Muscle layer of colon (tissue), 2 donors: Measurements from ENCODE around the gene PIP4K2B.
"Not testable (repeated sequence)": the region's sequence is repeated elsewhere in the genome, so short reads cannot be mapped to it uniquely, and the experiment has no call there.

Experiments used
- H3K27ac ChIP-seq: one replicate; pipeline ENCODE4 v1.7.0; 2013; ENCODE audit warnings: low read depth, mild to moderate bottlenecking, low read length, moderate library complexity
- H3K27me3 ChIP-seq, 2 donors: one replicate each; pipeline ENCODE4 v1.7.0; 2013; ENCODE audit warnings: low read length in 2 of 2, mild to moderate bottlenecking in 2 of 2; ENCODE audit not compliant: insufficient read depth in 2 of 2, control insufficient read depth in 1 of 2
- H3K36me3 ChIP-seq: one replicate; pipeline ENCODE4 v1.7.0; 2013; ENCODE audit warnings: mild to moderate bottlenecking, low read length; ENCODE audit not compliant: insufficient read depth
- H3K4me1 ChIP-seq: one replicate; pipeline ENCODE4 v1.7.0; 2013; ENCODE audit warnings: mild to moderate bottlenecking, low read length; ENCODE audit not compliant: insufficient read depth
- H3K4me3 ChIP-seq, 2 donors: one replicate each; pipeline ENCODE4 v1.7.0; 2013; ENCODE audit warnings: low read length in 2 of 2, low read depth in 1 of 2, mild to moderate bottlenecking in 1 of 2, moderate library complexity in 1 of 2
- H3K9ac ChIP-seq: one replicate; pipeline ENCODE4 v1.7.0; 2013; ENCODE audit warnings: low read length
- H3K9me3 ChIP-seq: one replicate; pipeline ENCODE4 v1.7.0; 2013; ENCODE audit warnings: mild to moderate bottlenecking, low read length
- donor health status: abdominal sarcoma.
- donor health status: Adenocarcinoma of cecum.

Gene PIP4K2B

GRCh38 chr17:38732376-38733281 lies 66.7 kb downstream of the PIP4K2B start:
- H3K9me3 ChIP-seq, result no peaks in the 10 kb centered on the region
- H3K27me3 ChIP-seq, result no peaks in the 10 kb centered on the region
- no peak overlapping the region for H3K9ac ChIP-seq
- no peak overlapping the region for H3K27ac ChIP-seq
- no peak overlapping the region for H3K4me3 ChIP-seq
- peaks cover 43% of the 10 kb centered on the region for H3K4me1 ChIP-seq
- H3K36me3 ChIP-seq, result peaks cover 26% of the 10 kb centered on the region

GRCh38 chr17:38731526-38732294 lies 67.6 kb downstream of the PIP4K2B start:
- H3K4me1 ChIP-seq, result peaks cover 43% of the 10 kb centered on the region
- H3K4me3 ChIP-seq, result peak overlapping the region in 1 of 2 donors; percentile 80
- peak overlapping the region; percentile 84 for H3K27ac ChIP-seq
- no peaks in the 10 kb centered on the region for H3K9me3 ChIP-seq
- no peaks in the 10 kb centered on the region for H3K27me3 ChIP-seq
- peak overlapping the region; percentile 77 for H3K9ac ChIP-seq
- H3K36me3 ChIP-seq, result peaks cover 26% of the 10 kb centered on the region

- Histone ChIP-seq H3K9me3 (no peaks in the 10 kb centered on the region), H3K27ac (peak overlapping the region; percentile 84), H3K4me3 (peak overlapping the region; percentile 72 to 80), H3K27me3 (no peaks in the 10 kb centered on the region), H3K9ac (peak overlapping the region; percentile 77), H3K36me3 (peaks cover 20% of the 10 kb centered on the region), H3K4me1 (peaks cover 43% of the 10 kb centered on the region)
Observed at GRCh38 chr17:38730526-38731379, 68.6 kb downstream of the PIP4K2B start.

GRCh38 chr17:38729886-38730525 lies 69.3 kb downstream of the PIP4K2B start, which contains the start of gene CISD3:
TSS of gene CISD3 (plus strand) at chr17:38730341. CDS start at chr17:38730359, 18 bp downstream.
- Histone ChIP-seq H3K9me3 (no peaks in the 10 kb centered on the region), H3K27me3 (no peaks in the 10 kb centered on the region), H3K4me1 (peaks cover 41% of the 10 kb centered on the region), H3K27ac (peak within 1 kb of the TSS; percentile 84), H3K36me3 (peaks cover 15% of the 10 kb centered on the region), H3K9ac (peak within 1 kb of the TSS; percentile 77), H3K4me3 (peak within 1 kb of the TSS; percentile 72 to 80)

GRCh38 chr17:38729368-38729885 lies 69.9 kb downstream of the PIP4K2B start:
- Histone ChIP-seq H3K4me1 (peaks cover 46% of the 10 kb centered on the region), H3K4me3 (peak overlapping the region; percentile 58 to 71), H3K9me3 (no peaks in the 10 kb centered on the region), H3K36me3 (peaks cover 13% of the 10 kb centered on the region), H3K27me3 (no peaks in the 10 kb centered on the region), H3K27ac (peak overlapping the region; percentile 80), H3K9ac (no peak overlapping the region)

GRCh38 chr17:38728290-38728831 lies 71.0 kb downstream of the PIP4K2B start:
- H3K9me3 ChIP-seq, result no peaks in the 10 kb centered on the region
- peaks cover 50% of the 10 kb centered on the region for H3K4me1 ChIP-seq
- H3K36me3 ChIP-seq, result peaks cover 3% of the 10 kb centered on the region
- H3K9ac ChIP-seq, result peak overlapping the region; percentile 15
- H3K4me3 ChIP-seq, result no peak overlapping the region
- H3K27me3 ChIP-seq, result no peaks in the 10 kb centered on the region
- H3K27ac ChIP-seq, result no peak overlapping the region

- Histone ChIP-seq H3K36me3 (no peaks in the 10 kb centered on the region), H3K4me1 (peaks cover 49% of the 10 kb centered on the region), H3K4me3 (no peak overlapping the region), H3K9me3 (no peaks in the 10 kb centered on the region), H3K9ac (no peak overlapping the region), H3K27ac (no peak overlapping the region), H3K27me3 (no peaks in the 10 kb centered on the region)
Observed at GRCh38 chr17:38727736-38728135, 71.6 kb downstream of the PIP4K2B start.

GRCh38 chr17:38726145-38726544 lies 73.2 kb downstream of the PIP4K2B start:
- not testable (repeated sequence) for H3K27ac ChIP-seq

GRCh38 chr17:38725066-38725465 lies 74.3 kb downstream of the PIP4K2B start:
- H3K4me1 ChIP-seq, result peaks cover 27% of the 10 kb centered on the region
- no peak overlapping the region for H3K9ac ChIP-seq
- no peak overlapping the region for H3K27ac ChIP-seq
- no peaks in the 10 kb centered on the region for H3K27me3 ChIP-seq
- peaks cover 15% of the 10 kb centered on the region for H3K36me3 ChIP-seq
- H3K9me3 ChIP-seq, result no peaks in the 10 kb centered on the region
- no peak overlapping the region for H3K4me3 ChIP-seq

More at GRCh38 chr17:38726145-38726544, 73.2 kb downstream of the PIP4K2B start:
- not testable (repeated sequence) for H3K9me3 ChIP-seq, H3K36me3 ChIP-seq, H3K9ac ChIP-seq, H3K27me3 ChIP-seq, H3K4me3 ChIP-seq
- H3K4me1 ChIP-seq, result peaks cover 33% of the 10 kb centered on the region

GRCh38 chr17:38724337-38724988 lies 74.9 kb downstream of the PIP4K2B start:
- H3K27ac ChIP-seq, result no peak overlapping the region
- no peaks in the 10 kb centered on the region for H3K9me3 ChIP-seq
- H3K4me3 ChIP-seq, result no peak overlapping the region

More at GRCh38 chr17:38724337-38724988, 74.9 kb downstream of the PIP4K2B start:
- Histone ChIP-seq H3K27me3 (no peaks in the 10 kb centered on the region), H3K4me1 (peaks cover 24% of the 10 kb centered on the region), H3K36me3 (peaks cover 15% of the 10 kb centered on the region), H3K9ac (no peak overlapping the region)
